GM19099 (cell line): ENCODE data around the gene NSUN2.

Source experiments
- POLR2A ChIP-seq: IDR thresholded peaks from 3 replicates; pipeline ENCODE4 v1.6.1; 2011; ENCODE audit warnings: low read depth; ENCODE audit not compliant: insufficient read length; ENCODE audit errors: extremely low read depth

The NSUN2 gene

DNA sequence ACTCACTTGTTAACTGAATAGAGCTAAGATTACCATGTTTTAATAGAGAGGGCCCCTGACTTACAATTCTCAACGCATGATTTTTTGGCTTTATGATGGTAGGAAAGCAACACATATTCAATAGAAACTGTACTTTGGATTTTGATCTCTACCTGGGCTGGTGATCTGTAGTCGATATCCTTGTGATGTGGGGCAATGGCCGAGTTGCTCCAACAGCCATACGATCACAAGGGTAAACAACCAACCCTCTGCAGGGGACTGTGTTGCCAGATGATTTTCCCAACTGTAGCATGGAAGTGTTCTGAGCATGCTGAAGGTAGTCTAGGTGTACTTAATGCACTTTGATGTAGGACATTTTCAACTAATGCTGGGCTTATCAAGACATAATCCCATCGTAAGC is 36.5 kb downstream of the NSUN2 start:
- no peak for TF ChIP-seq POLR2A

DNA sequence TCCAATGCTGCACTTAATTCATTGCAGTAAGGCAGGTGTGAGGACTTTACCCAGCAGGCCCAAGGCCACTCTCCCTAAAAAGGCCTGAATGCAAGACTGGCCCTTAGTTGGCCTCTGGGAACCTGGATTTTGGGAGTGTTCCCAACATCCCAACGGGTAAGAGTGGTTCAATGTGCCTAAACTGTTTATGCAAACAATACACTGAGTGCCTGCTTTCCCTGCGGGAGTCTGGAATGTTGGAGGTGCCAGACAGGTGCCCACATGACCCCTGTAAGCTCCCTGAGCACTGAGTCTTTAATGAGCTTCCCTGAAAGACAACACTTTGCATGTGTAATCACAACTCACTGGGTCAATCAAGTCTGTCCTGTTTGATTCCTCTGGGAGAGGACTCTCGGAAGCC is 37.4 kb downstream of the NSUN2 start:
- TF ChIP-seq POLR2A: no peak

DNA sequence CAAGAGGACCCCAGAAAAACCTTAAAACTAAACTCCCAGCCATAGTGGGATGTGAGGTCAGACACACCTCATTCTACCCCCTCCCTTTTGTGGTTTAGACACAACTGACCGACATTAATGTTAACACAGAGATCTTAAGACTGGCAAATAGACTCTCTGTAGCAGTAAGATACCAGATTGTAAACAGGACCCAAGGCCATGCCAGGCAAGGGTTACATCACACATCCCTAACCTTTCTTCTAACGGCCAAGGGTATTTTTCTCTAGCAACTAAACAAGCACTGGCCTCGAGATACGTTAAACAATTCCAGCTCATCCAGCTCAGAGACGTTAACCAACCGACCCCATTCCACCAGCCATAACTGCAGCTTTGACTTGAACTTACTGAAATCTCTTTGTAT is 38.8 kb downstream of the NSUN2 start:
- TF ChIP-seq POLR2A: no peak

- no peak for TF ChIP-seq POLR2A
Observed at GRCh38 chr5:6593148-6594016, 39.5 kb downstream of the NSUN2 start.

GRCh38 chr5:6592601-6593000 is 40.2 kb downstream of the NSUN2 start:
- TF ChIP-seq POLR2A: no peak

- no peak for TF ChIP-seq POLR2A
Observed at GRCh38 chr5:6591671-6592288, 41.1 kb downstream of the NSUN2 start.

DNA sequence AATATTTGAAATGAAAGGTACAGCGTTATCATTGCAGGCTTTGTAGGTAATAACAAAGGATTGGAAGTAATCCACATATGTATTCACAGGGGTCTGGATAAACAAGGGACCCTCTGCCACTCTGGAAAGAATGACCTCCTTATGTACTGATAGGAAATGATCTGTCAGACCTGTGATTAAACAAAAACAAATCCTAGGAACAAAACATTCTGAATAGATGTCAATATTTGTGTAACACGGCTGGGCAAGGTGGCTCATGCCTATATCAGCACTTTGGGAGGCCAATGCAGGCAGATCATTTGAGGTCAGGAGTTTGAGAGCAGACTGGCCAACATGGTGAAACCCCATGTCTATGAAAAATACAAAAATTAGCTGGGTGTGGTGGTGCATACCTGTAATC is 42.3 kb downstream of the NSUN2 start:
- no peak for TF ChIP-seq POLR2A

DNA sequence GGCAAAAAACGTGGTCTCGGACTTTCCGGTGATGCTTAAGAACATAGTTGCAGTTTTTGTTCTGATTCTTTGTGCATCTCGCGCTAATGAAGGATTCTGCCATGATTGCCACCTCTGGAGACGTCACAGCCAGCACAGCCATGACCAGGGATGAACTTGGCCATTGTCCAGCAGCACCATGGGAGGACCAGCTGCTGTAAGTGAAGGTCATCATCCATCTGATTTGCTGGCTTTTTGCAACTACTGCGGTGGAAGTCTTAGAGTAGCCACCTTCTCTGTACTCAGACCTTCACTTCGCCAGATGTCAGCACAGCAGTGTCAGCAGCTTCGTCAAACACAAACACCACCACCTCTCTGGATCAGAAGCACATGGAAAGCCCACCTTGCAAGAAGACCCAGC is 45.7 kb downstream of the NSUN2 start:
- no peak for TF ChIP-seq POLR2A

DNA sequence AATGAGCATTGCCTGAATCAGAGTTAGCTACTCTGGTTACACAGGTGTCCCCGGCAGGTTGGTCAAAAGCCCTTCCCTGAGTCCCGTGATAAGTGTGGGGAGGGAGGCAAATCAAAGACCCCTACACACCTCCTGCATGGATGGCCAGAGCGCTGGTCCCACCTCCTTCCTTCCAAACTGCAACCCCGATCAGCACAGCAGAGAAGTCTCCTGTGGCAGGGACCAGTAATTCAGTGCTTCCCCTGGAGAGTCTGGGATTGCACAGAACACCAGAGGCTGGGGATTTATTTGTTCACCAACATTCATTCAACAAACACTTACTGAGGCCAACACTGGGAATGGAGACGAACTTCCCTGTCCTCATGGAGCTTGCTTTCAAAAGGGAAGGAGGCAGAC is 46.2 kb downstream of the NSUN2 start:
- TF ChIP-seq POLR2A: no peak

DNA sequence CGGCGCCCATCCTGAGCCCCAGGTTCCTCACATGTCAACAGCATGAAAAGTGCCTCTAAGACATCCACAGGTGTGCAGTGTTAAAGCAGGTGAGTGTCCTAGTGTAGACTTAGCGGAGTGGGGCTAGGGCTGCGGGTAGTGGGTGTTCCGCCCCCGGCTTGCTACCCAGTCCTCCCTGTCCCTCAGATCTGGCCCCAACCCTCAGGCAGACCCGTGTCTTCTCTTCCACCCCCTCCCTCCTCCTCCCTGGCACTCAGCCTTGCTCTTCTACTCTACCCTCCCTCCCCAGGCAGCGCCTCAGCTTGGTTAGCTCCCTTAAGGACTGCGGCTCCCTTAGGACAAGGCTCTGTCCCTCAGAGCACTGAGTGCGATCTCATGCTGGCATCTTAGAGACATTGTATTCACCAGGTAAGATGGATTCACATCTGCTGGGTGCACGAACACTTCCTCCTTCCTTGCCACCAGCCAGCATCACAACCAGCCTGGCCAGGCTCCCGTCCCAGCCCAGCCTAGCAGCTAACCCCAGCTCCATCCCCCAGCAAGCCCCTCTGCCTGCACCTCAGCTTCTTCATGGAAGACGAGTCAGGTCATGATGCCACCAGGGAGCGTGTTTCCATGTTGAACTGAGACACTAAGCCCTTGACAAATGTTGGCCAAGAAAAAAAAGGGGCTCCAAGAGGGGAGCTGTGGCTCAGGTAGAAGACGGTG is 46.8 kb downstream of the NSUN2 start:
- no peak for TF ChIP-seq POLR2A

GRCh38 chr5:6585168-6585567 is 47.7 kb downstream of the NSUN2 start:
- TF ChIP-seq POLR2A: no peak

DNA sequence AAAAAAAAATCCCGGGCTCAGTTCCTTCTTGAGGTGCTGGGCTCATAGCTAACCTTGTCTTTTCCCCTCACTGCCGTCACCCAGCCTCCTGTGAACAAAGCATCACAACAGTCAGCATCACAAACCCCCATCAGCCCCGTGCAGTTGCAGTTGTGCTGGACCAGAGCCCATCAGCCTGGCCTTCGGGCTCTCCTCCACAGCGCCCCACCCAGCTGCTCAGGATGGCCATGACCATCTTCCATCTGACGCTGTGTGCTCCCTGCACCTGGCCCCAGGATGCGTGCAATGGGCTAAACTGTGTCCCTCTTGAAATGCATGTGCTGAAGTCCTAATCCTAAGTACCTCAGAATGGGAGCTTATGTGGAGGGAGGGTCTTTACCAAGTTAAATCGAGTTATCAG is 48.1 kb downstream of the NSUN2 start:
- no peak for TF ChIP-seq POLR2A

DNA sequence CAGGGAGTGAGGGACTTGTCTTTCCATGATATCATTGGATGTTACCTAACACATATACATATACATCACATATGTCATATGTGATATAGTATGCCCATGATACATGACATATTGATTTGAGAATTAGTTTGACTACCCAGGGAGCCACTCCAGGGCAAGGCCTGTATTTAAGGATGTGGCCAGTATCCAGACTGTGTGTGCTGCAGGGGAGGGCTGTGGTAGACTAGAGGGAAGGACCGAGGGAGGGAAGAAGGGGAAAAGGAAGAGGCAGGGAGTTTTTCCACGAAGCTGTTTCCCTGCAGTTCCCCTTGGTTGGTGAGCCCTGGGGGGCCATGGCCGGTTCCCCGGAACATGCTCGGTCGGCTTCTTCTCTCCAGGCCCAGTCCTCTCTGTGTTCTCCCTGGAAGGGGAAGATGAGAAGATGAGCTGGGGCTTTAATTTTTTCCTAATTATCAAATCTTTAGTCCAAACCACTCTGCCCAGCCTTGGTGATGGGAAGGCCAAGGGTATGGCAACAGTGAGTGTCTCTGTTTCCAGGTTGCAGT is 48.7 kb downstream of the NSUN2 start:
- TF ChIP-seq POLR2A: no peak

- TF ChIP-seq POLR2A: no peak
Observed at GRCh38 chr5:6583049-6583880, 49.6 kb downstream of the NSUN2 start.
